H9 (cell line): Measurements from ENCODE around the gene PLCD3. TPM values are rescaled to one million over a fixed set of nuclear protein-coding genes. Genes with fewer than 3 reads are reported as not detected.
A peak's percentile ranks its signal among the peaks of the same experiment; 100 is the strongest.

ENCODE experiments used
- DNase-seq: peaks from one replicate; pipeline ENCODE4 v3.0.0-alpha.2; 2017
- H2AFZ ChIP-seq: one replicate; pipeline ENCODE4 v1.6.1; 2013; ENCODE audit warnings: mild to moderate bottlenecking, low read length, control low read depth, moderate library complexity
- H2AK5ac ChIP-seq: 2 replicates; pipeline ENCODE4 v1.6.1; 2013; ENCODE audit warnings: low read length, control low read depth, mixed read lengths; ENCODE audit not compliant: insufficient read length
- H2BK120ac ChIP-seq: one replicate; pipeline ENCODE4 v1.6.1; 2013; ENCODE audit warnings: low read depth, mild to moderate bottlenecking, low read length, control low read depth, inconsistent platforms; ENCODE audit not compliant: poor library complexity, severe bottlenecking
- H2BK12ac ChIP-seq: 2 replicates; pipeline ENCODE4 v1.6.1; 2013; ENCODE audit warnings: low read length, control low read depth, mixed read lengths, low read depth; ENCODE audit not compliant: insufficient read length
- H2BK15ac ChIP-seq: 2 replicates; pipeline ENCODE4 v1.6.1; 2013; ENCODE audit warnings: low read depth, low read length, control low read depth
- H2BK20ac ChIP-seq: one replicate; pipeline ENCODE4 v1.6.1; 2013; ENCODE audit warnings: low read depth, mild to moderate bottlenecking, low read length, control low read depth, inconsistent platforms; ENCODE audit not compliant: poor library complexity, severe bottlenecking
- H2BK5ac ChIP-seq: 2 replicates; pipeline ENCODE4 v1.6.1; 2013; ENCODE audit warnings: low read length, control low read depth, mixed read lengths; ENCODE audit not compliant: insufficient read length
- H3K14ac ChIP-seq: 2 replicates; pipeline ENCODE4 v1.6.1; 2013; ENCODE audit warnings: low read length, control low read depth; ENCODE audit not compliant: insufficient read depth
- H3K18ac ChIP-seq: 2 replicates; pipeline ENCODE4 v1.6.1; 2013; ENCODE audit warnings: low read depth, mild to moderate bottlenecking, mixed read lengths, low read length, control low read depth; ENCODE audit not compliant: insufficient read length
- H3K23ac ChIP-seq: 2 replicates; pipeline ENCODE4 v1.6.1; 2013; ENCODE audit warnings: low read length, control low read depth, mixed read lengths, low read depth; ENCODE audit not compliant: insufficient read length
- H3K23me2 ChIP-seq: 2 replicates; pipeline ENCODE4 v1.6.1; 2013; ENCODE audit warnings: low read depth, mild to moderate bottlenecking, mixed read lengths, low read length, control low read depth; ENCODE audit not compliant: insufficient read length, poor library complexity, severe bottlenecking
- H3K27ac ChIP-seq: 2 replicates; pipeline ENCODE4 v1.5.1; 2013; ENCODE audit warnings: low read length, control low read depth, mixed read lengths, low read depth; ENCODE audit not compliant: insufficient read length
- H3K27me3 ChIP-seq: 2 replicates; pipeline ENCODE4 v1.6.1; 2013; ENCODE audit warnings: low read length, control low read depth, inconsistent platforms; ENCODE audit not compliant: insufficient read depth
- H3K4ac ChIP-seq: 2 replicates; pipeline ENCODE4 v1.6.1; 2013; ENCODE audit warnings: low read depth, mild to moderate bottlenecking, control low read depth, inconsistent platforms, low read length, moderate library complexity
- H3K4me1 ChIP-seq: 2 replicates; pipeline ENCODE4 v1.6.1; 2013; ENCODE audit warnings: low read length, control low read depth, inconsistent platforms; ENCODE audit not compliant: insufficient read depth
- H3K4me2 ChIP-seq: 2 replicates; pipeline ENCODE4 v1.6.1; 2013; ENCODE audit warnings: low read length, control low read depth, mixed read lengths; ENCODE audit not compliant: insufficient read length, insufficient read depth
- H3K56ac ChIP-seq: 2 replicates; pipeline ENCODE4 v1.6.1; 2013; ENCODE audit warnings: low read depth, mild to moderate bottlenecking, mixed read lengths, low read length, control low read depth; ENCODE audit not compliant: insufficient read length
- H3K79me1 ChIP-seq: 2 replicates; pipeline ENCODE4 v1.6.1; 2013; ENCODE audit warnings: low read depth, mild to moderate bottlenecking, moderate library complexity, low read length, control low read depth, inconsistent platforms; ENCODE audit not compliant: insufficient read depth, poor library complexity, severe bottlenecking
- H3K79me2 ChIP-seq: 2 replicates; pipeline ENCODE4 v1.6.1; 2013; ENCODE audit warnings: low read length, control low read depth, inconsistent platforms; ENCODE audit not compliant: insufficient read depth
- H3K9ac ChIP-seq: 2 replicates; pipeline ENCODE4 v1.6.1; 2013; ENCODE audit warnings: low read length, control low read depth, mixed read lengths; ENCODE audit not compliant: insufficient read length; ENCODE audit errors: extremely low read depth
- H3K9me3 ChIP-seq: one replicate; pipeline ENCODE4 v1.6.1; 2013; ENCODE audit warnings: low read depth, low read length, inconsistent platforms; ENCODE audit not compliant: control insufficient read depth
- H3T11ph ChIP-seq: one replicate; pipeline ENCODE4 v1.6.1; 2013; ENCODE audit warnings: mild to moderate bottlenecking, low read length, control low read depth, inconsistent platforms
- H4K20me1 ChIP-seq: one replicate; pipeline ENCODE4 v1.6.1; 2013; ENCODE audit not compliant: control insufficient read depth, insufficient read length, insufficient read depth
- H4K5ac ChIP-seq: 2 replicates; pipeline ENCODE4 v1.6.1; 2013; ENCODE audit warnings: low read depth, mild to moderate bottlenecking, mixed read lengths, low read length, control low read depth; ENCODE audit not compliant: insufficient read length
- H4K8ac ChIP-seq: replicated peaks from 2 replicates; pipeline ENCODE4 v1.6.1; 2013; ENCODE audit warnings: low read length, control low read depth, mixed read lengths, low read depth; ENCODE audit not compliant: insufficient read length
- H4K91ac ChIP-seq: 2 replicates; pipeline ENCODE4 v1.6.1; 2013; ENCODE audit warnings: low read depth, mild to moderate bottlenecking, moderate library complexity, mixed read lengths, low read length, control low read depth; ENCODE audit not compliant: insufficient read length
- H3K27ac Mint-ChIP-seq, 3 experiments: 2 replicates in 2 of 3; 3 replicates in 1 of 3; pipeline ENCODE4 v1.8.0; 2020 to 2021; ENCODE audit warnings: mixed read lengths in 3 of 3, mild to moderate bottlenecking in 1 of 3, moderate library complexity in 1 of 3
- H3K27me3 Mint-ChIP-seq: 2 replicates; pipeline ENCODE4 v1.8.0; 2021; ENCODE audit warnings: low read depth, mild to moderate bottlenecking, moderate library complexity, mixed read lengths
- H3K36me3 Mint-ChIP-seq, 3 experiments: 2 replicates in 2 of 3; 3 replicates in 1 of 3; pipeline ENCODE4 v1.8.0; 2020 to 2021; ENCODE audit warnings: low read depth in 3 of 3, mixed read lengths in 3 of 3; ENCODE audit not compliant: insufficient read depth in 1 of 3
- H3K4me1 Mint-ChIP-seq, 2 experiments: 2 replicates each; pipeline ENCODE4 v1.8.0; 2020; ENCODE audit warnings: mixed read lengths in 2 of 2
- H3K4me3 Mint-ChIP-seq, 2 experiments: 2 replicates in 1 of 2; 3 replicates in 1 of 2; pipeline ENCODE4 v1.8.0; 2020 to 2021; ENCODE audit warnings: mild to moderate bottlenecking in 2 of 2, mixed read lengths in 2 of 2, moderate library complexity in 1 of 2
- H3K9me3 Mint-ChIP-seq, 2 experiments: 2 replicates in 1 of 2; 3 replicates in 1 of 2; pipeline ENCODE4 v1.8.0; 2020; ENCODE audit warnings: mild to moderate bottlenecking in 2 of 2, mixed read lengths in 2 of 2, moderate library complexity in 1 of 2
- CTCF ChIP-seq: fragments of 200-600 bp; sonication (generic); conservative IDR thresholded peaks from 3 replicates; pipeline ENCODE4 v1.8.0; 2021; ENCODE audit warnings: antibody characterized with exemption, mild to moderate bottlenecking
- WGBS: extraction: QIAGEN DNeasy Blood & Tissue Kit; methylation state at CpG from one replicate; pipeline ENCODE4 v1.1.7; 2013; ENCODE audit warnings: missing lambda C conversion rate, low lambda C conversion rate, mixed read lengths; ENCODE audit not compliant: insufficient read length; ENCODE audit errors: extremely low coverage; 5-methylcytosine and 5-hydroxymethylcytosine counted together
- total RNA-seq: library from RNA; stranded (reverse); gene quantifications from 2 replicates; pipeline ENCODE4 v1.2.1, GENCODE V29; 2021

PLCD3 gene
- total RNA-seq, 1 experiment from 2014 or later, result 41.6 TPM

GRCh38 chr17:45103269-45103795, 29.0 kb downstream of the PLCD3 start:
- H3K18ac ChIP-seq, result no peak overlapping the region
- H4K8ac ChIP-seq, result no peak overlapping the region
- no peak overlapping the region for H2BK20ac ChIP-seq
- no peaks in the 10 kb centered on the region; the same call in 1 of the 2 replicates for H3K79me2 ChIP-seq
- no peaks in the 10 kb centered on the region for H4K20me1 ChIP-seq
- WGBS, result no CpG with 5 or more reads among the region's 9 CpGs
- H3K9me3 Mint-ChIP-seq, result no peaks in the 10 kb centered on the region
- no peak for DNase-seq
- H3K4me1 Mint-ChIP-seq, result peaks cover 0 to 5% of the 10 kb centered on the region in 2 experiments; a peak in 1 of 4 replicates
- no peak overlapping the region for H3K4me2 ChIP-seq
- H3K23me2 ChIP-seq, result no peaks in the 10 kb centered on the region
- H3K79me1 ChIP-seq, result no peaks in the 10 kb centered on the region
- H3K56ac ChIP-seq, result no peak overlapping the region
- TF ChIP-seq CTCF, result no peak
- no peak overlapping the region for H2BK12ac ChIP-seq
- H4K91ac ChIP-seq, result no peak overlapping the region
- no peak overlapping the region for H2AFZ ChIP-seq
- H3K27ac ChIP-seq, result no peak overlapping the region
- H3K9ac ChIP-seq, result no peak overlapping the region
- no peak overlapping the region for H2BK15ac ChIP-seq
- H3K4me3 Mint-ChIP-seq, result no peak overlapping the region
- H3K4me1 ChIP-seq, result no peaks in the 10 kb centered on the region
- no peaks in the 10 kb centered on the region for H3K9me3 ChIP-seq
- H3K23ac ChIP-seq, result no peak overlapping the region
- H3T11ph ChIP-seq, result no peak overlapping the region
- H2BK120ac ChIP-seq, result no peak overlapping the region
- H3K27me3 ChIP-seq, result no peaks in the 10 kb centered on the region
- H4K5ac ChIP-seq, result no peak overlapping the region
- peaks cover 29 to 92% (median 81%) of the 10 kb centered on the region in 3 experiments; a peak in 6 of 7 replicates for H3K36me3 Mint-ChIP-seq
- H3K14ac ChIP-seq, result no peak overlapping the region
- H2BK5ac ChIP-seq, result no peak overlapping the region
- H3K27me3 Mint-ChIP-seq, result no peaks in the 10 kb centered on the region
- peak overlapping the region in 2 of 3 experiments; percentile 40 to 57; a peak in 2 of 7 replicates for H3K27ac Mint-ChIP-seq
- no peak overlapping the region for H2AK5ac ChIP-seq
- H3K4ac ChIP-seq, result no peak overlapping the region
